ENCODE results near the gene ZFC3H1. TPM values are rescaled to one million over a fixed set of nuclear protein-coding genes. Genes with fewer than 3 reads are reported as not detected.
A peak's percentile ranks its signal among the peaks of the same experiment; 100 is the strongest.

ZFC3H1 gene
- total RNA-seq, 2 experiments from 2014 or later = 31.1 to 66.8 TPM

- Histone ChIP-seq H3K4me3 (ENCODE audit: low read depth, low read length, poor library complexity, severe bottlenecking) (peak overlapping the region; percentile 84), H2AFZ (ENCODE audit: low read length) (peak overlapping the region; percentile 65), H3K27ac (ENCODE audit: low read depth, low read length, poor library complexity, severe bottlenecking) (peak overlapping the region; percentile 87), H3K9me2 (ENCODE audit: insufficient read depth, low read length) (no peaks in the 10 kb centered on the region), H4K20me1 (ENCODE audit: insufficient read depth, low read length) (peaks cover 21% of the 10 kb centered on the region), H3K9me3 (ENCODE audit: low read length) (no peaks in the 10 kb centered on the region), H3K4me1 (ENCODE audit: insufficient read depth, low read length, poor library complexity, severe bottlenecking) (peaks cover 31% of the 10 kb centered on the region), H3K36me3 (ENCODE audit: insufficient read depth, low read length) (peaks cover 38% of the 10 kb centered on the region), H3K79me2 (ENCODE audit: insufficient read depth, low read depth, low read length) (peaks cover 66% of the 10 kb centered on the region), H3K4me2 (ENCODE audit: low read length) (peak overlapping the region; percentile 92)
- ChIA-PET CTCF (ENCODE audit: unreplicated experiment) (interaction anchor here (0.8 to 1.5 kb wide), 3 partner anchors 20 to 30 kb away, joined by 3 to 5 read pairs (median 4); no protein-coding TSS in a partner anchor), POLR2A (interaction anchor here (0.6 to 4.2 kb wide), 13 partner anchors 10 to 178 kb away, joined by 3 to 105 read pairs (median 4); partner anchors contain the start of genes RAB21 and TMEM19)
- DNase-seq (ENCODE audit: low spot score) = no peak
- TF ChIP-seq CTCF (conservative IDR thresholded peaks at IDR 0.05; ENCODE audit: low read length) = no peak
- TF ChIP-seq EZH2phosphoT487 (IDR thresholded peaks at IDR 0.05; ENCODE audit: borderline replicate concordance, low read depth, low read length) = no peak
- TSS peak; percentile 88 for BruUV-seq (replicated peaks)
- intact Hi-C loops (cut with micrococcal nuclease; ENCODE audit: unreplicated experiment) = loop anchor here (1.0 to 10.0 kb wide), 2 partner anchors 22 to 180 kb away; partner anchors contain the start of gene TMEM19
Measured at GRCh38 chr12:71664411-71665089, 902 bp upstream of the ZFC3H1 start.

- TF ChIP-seq CTCF (conservative IDR thresholded peaks at IDR 0.05; ENCODE audit: low read length) = no peak
- TF ChIP-seq EZH2phosphoT487 (IDR thresholded peaks at IDR 0.05; ENCODE audit: borderline replicate concordance, low read depth, low read length) = no peak
- H3K4me1 ChIP-seq (ENCODE audit: insufficient read depth, low read length, poor library complexity, severe bottlenecking) = peaks cover 31% of the 10 kb centered on the region
- ChIA-PET CTCF (ENCODE audit: unreplicated experiment) (interaction anchor here (0.9 to 1.3 kb wide), 2 partner anchors 22 to 95 kb away, joined by 3 to 4 read pairs; no protein-coding TSS in a partner anchor), POLR2A (interaction anchor here (0.7 to 4.2 kb wide), 17 partner anchors 12 to 100 kb away, joined by 3 to 105 read pairs (median 5); partner anchors contain the start of genes RAB21 and TMEM19)
- H4K20me1 ChIP-seq (ENCODE audit: insufficient read depth, low read length) = peaks cover 23% of the 10 kb centered on the region
- peak overlapping the region; percentile 84 for H3K4me3 ChIP-seq (ENCODE audit: low read depth, low read length, poor library complexity, severe bottlenecking)
- no peaks in the 10 kb centered on the region for H3K9me3 ChIP-seq (ENCODE audit: low read length)
- H2AFZ ChIP-seq (ENCODE audit: low read length) = no peak overlapping the region; the same call in 1 of the 2 replicates
- peak overlapping the region; percentile 87 for H3K27ac ChIP-seq (ENCODE audit: low read depth, low read length, poor library complexity, severe bottlenecking)
- intact Hi-C loops (cut with micrococcal nuclease; ENCODE audit: unreplicated experiment) = loop anchor here (2.0 to 10.0 kb wide), 2 partner anchors 92 to 182 kb away; partner anchors contain the start of gene RAB21
- H3K79me2 ChIP-seq (ENCODE audit: insufficient read depth, low read depth, low read length) = peaks cover 75% of the 10 kb centered on the region
- peak; percentile 64 for DNase-seq (ENCODE audit: low spot score)
- H3K36me3 ChIP-seq (ENCODE audit: insufficient read depth, low read length) = peaks cover 54% of the 10 kb centered on the region
- peak overlapping the region; percentile 91 for H3K4me2 ChIP-seq (ENCODE audit: low read length)
- no TSS peak for BruUV-seq (replicated peaks)
- no peaks in the 10 kb centered on the region for H3K9me2 ChIP-seq (ENCODE audit: insufficient read depth, low read length)
Measured at GRCh38 chr12:71662849-71663560, 643 bp downstream of the ZFC3H1 start.

Data from OCI-LY7 (cell line).